HepG2 (cell line): ENCODE measurements around the gene KLHL17. TPM values are rescaled to one million over a fixed set of nuclear protein-coding genes. Genes with fewer than 3 reads are reported as not detected.

Source experiments
- ELK4 ChIP-seq: sonication (generic); formaldehyde crosslinking; IDR thresholded peaks from 2 replicates; pipeline ENCODE4 v1.9.0; 2021; ENCODE audit warnings: missing genetic modification reagents, borderline replicate concordance
- HCFC1 ChIP-seq: fragments of 150-350 bp; IDR thresholded peaks from 2 replicates; pipeline ENCODE4 v1.6.1; 2014; ENCODE audit warnings: low read depth, low read length
- HNRNPLL ChIP-seq: fragments of 200-400 bp; formaldehyde crosslinking; IDR thresholded peaks from 2 replicates; pipeline ENCODE4 v1.6.1; 2017; ENCODE audit warnings: mild to moderate bottlenecking, low read depth, low read length; ENCODE audit not compliant: poor library complexity, severe bottlenecking
- HOXA3 ChIP-seq: sonication (generic); formaldehyde crosslinking; IDR thresholded peaks from 2 replicates; pipeline ENCODE4 v1.5.0; 2020; ENCODE audit warnings: missing genetic modification reagents
- KLF15 ChIP-seq: sonication (generic); formaldehyde crosslinking; IDR thresholded peaks from 2 replicates; pipeline ENCODE4 v1.8.1; 2023; ENCODE audit warnings: borderline replicate concordance, mild to moderate bottlenecking, inconsistent platforms, missing genetic modification reagents, mixed read lengths
- KMT2B ChIP-seq: IDR thresholded peaks from 2 replicates; pipeline ENCODE4 v1.6.1; 2016; ENCODE audit warnings: missing genetic modification reagents, missing compliant biosample characterization
- PATZ1 ChIP-seq: sonication (generic); formaldehyde crosslinking; IDR thresholded peaks from 2 replicates; pipeline ENCODE4 v1.4.0; 2020; ENCODE audit warnings: missing genetic modification reagents
- REL ChIP-seq: sonication (generic); formaldehyde crosslinking; conservative IDR thresholded peaks from 2 replicates; pipeline ENCODE4 v1.8.0; 2022; ENCODE audit warnings: mild to moderate bottlenecking, missing genetic modification reagents, moderate library complexity
- SP2 ChIP-seq: sonication (generic); formaldehyde crosslinking; IDR thresholded peaks from 2 replicates; pipeline ENCODE4 v1.5.1; 2020; ENCODE audit warnings: mild to moderate bottlenecking, missing genetic modification reagents
- SRY ChIP-seq: sonication (generic); formaldehyde crosslinking; IDR thresholded peaks from 2 replicates; pipeline ENCODE4 v1.8.0; 2022; ENCODE audit warnings: mild to moderate bottlenecking, missing genetic modification reagents
- ZFX ChIP-seq: sonication (generic); formaldehyde crosslinking; IDR thresholded peaks from 2 replicates; pipeline ENCODE4 v1.4.0; 2020; ENCODE audit warnings: mild to moderate bottlenecking, low read depth, missing genetic modification reagents, moderate library complexity
- ZNF296 ChIP-seq: sonication (generic); formaldehyde crosslinking; conservative IDR thresholded peaks from 2 replicates; pipeline ENCODE4 v1.5.0; 2020; ENCODE audit warnings: mild to moderate bottlenecking, missing genetic modification reagents
- ZNF441 ChIP-seq: sonication (generic); formaldehyde crosslinking; IDR thresholded peaks from 2 replicates; pipeline ENCODE4 v1.7.0; 2021; ENCODE audit warnings: missing genetic modification reagents, borderline replicate concordance
- ZNF724P ChIP-seq: sonication (generic); formaldehyde crosslinking; IDR thresholded peaks from 2 replicates; pipeline ENCODE4 v1.8.0; 2022; ENCODE audit warnings: missing genetic modification reagents, borderline replicate concordance
- ZNF768 ChIP-seq: sonication (generic); formaldehyde crosslinking; IDR thresholded peaks from 2 replicates; pipeline ENCODE4 v1.4.0; 2020; ENCODE audit warnings: missing genetic modification reagents
- ZZZ3 ChIP-seq: sonication (generic); formaldehyde crosslinking; IDR thresholded peaks from 2 replicates; pipeline ENCODE4 v1.4.0; 2020; ENCODE audit warnings: missing genetic modification reagents, mild to moderate bottlenecking, borderline replicate concordance
- polyA plus RNA-seq, 8 experiments: library from polyadenylated mRNA; depleted of rRNA in 3 of 8; stranded (reverse) in 7 of 8; unstranded in 1 of 8; fragments of >200 nt; fragmentation: Illumina TruSeq in 4 of 8; extraction: Trizol in 4 of 8; gene quantifications; 2 replicates each; pipeline versions ENCODE4 v1.2.1 to v1.2.3, GENCODE V29; 2011 to 2016; ENCODE audit warnings: low read depth in 4 of 8, missing spikeins in 1 of 8, mixed read lengths in 1 of 8; ENCODE audit not compliant: insufficient read depth in 1 of 8
- total RNA-seq, 5 experiments: library from RNA; depleted of rRNA; stranded (reverse); fragments of >200 nt; fragmentation: Illumina TruSeq; extraction: Trizol; gene quantifications; 2 replicates each; pipeline ENCODE4 v1.2.3, GENCODE V29; 2016; ENCODE audit warnings: low read depth in 1 of 5
- TF ChIP-seq, protein P1 (sequence below): IDR thresholded peaks from 2 replicates; pipeline ENCODE4 v1.6.1; 2016; ENCODE audit warnings: missing genetic modification reagents, missing compliant biosample characterization
- TF ChIP-seq, protein P2 (sequence below): sonication (generic); formaldehyde crosslinking; IDR thresholded peaks from 2 replicates; pipeline ENCODE4 v1.5.1; 2020; ENCODE audit warnings: missing genetic modification reagents, mild to moderate bottlenecking, borderline replicate concordance

The KLHL17 gene
- total and polyA plus RNA-seq, 2 of the 13 experiments (the other 11 are each of a cell fraction or from before 2014, with no cell fraction given) = 9.3 to 24.7 TPM

DNA sequence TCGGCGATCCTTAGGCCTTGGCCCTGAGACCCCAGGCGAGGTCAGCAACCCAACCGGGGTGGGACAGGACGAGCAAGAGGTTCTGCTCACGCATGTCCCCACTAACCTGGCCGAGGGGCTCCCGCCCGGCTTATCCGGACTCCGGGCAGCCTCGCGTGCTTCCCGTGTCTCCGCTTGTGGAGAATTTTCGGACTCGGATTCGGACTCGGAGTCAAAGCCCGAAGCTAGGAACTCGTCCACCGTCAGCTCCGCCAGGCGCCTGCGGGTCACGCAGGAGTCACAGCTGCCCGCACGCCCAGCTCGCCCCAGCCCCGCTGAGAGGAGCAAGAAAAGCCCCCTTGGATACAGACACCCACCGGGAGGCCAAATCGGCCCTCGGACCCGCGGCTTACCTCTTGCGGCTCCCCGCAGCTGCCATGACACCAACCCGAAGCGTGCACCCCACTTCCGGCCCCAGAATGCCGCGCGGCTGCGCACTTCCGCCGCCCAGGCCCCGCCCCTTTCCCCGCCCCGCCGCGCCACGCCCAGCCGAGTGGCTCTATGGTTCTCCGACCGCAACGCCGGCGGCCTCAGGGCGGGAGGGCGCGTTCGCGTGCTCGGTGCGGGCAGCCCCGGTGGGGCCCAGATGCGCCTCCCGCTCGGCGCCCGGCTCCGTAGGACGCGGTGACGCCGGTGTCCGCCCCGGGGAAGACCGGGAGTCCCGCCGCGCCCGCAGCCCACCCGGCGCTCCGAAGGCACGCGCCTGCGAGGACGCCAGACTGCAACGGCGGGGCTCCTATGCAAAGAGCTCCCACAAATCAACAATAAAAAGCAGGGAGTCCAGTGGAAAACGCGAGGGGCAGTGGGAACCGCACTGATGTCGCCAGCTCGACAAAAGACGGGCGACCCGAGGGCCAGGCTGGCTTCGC, 1.3 kb upstream of the KLHL17 start, which contains the start of gene NOC2L (continued):
- TF ChIP-seq, protein P1, sequence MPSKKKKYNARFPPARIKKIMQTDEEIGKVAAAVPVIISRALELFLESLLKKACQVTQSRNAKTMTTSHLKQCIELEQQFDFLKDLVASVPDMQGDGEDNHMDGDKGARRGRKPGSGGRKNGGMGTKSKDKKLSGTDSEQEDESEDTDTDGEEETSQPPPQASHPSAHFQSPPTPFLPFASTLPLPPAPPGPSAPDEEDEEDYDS (CRISPR knock-in tag) = no peak
- TF ChIP-seq KMT2B (CRISPR knock-in tag) = 0 out of 2 replicates have a peak, but pooled peaks have one; percentile 57
- TF ChIP-seq ELK4 (CRISPR knock-in tag) = 0 out of 2 replicates have a peak, but pooled peaks have one; percentile 51
- no peak for TF ChIP-seq ZZZ3 (CRISPR knock-in tag)
- peak; percentile 79 for TF ChIP-seq HOXA3 (CRISPR knock-in tag)
- peak; percentile 53; the same call in 1 of the 2 replicates for TF ChIP-seq ZNF441 (CRISPR knock-in tag)
- peak; percentile 70 for TF ChIP-seq SP2 (CRISPR knock-in tag)
- no peak for TF ChIP-seq ZNF768
- TF ChIP-seq HCFC1 = peak; percentile 45; the same call in 1 of the 2 replicates
- TF ChIP-seq KLF15 (CRISPR knock-in tag) = no peak
- no peak; the same call in 1 of the 2 replicates for TF ChIP-seq SRY
- peak; percentile 77 for TF ChIP-seq REL (CRISPR knock-in tag)
- TF ChIP-seq ZFX = peak; percentile 83
- TF ChIP-seq, protein P2, sequence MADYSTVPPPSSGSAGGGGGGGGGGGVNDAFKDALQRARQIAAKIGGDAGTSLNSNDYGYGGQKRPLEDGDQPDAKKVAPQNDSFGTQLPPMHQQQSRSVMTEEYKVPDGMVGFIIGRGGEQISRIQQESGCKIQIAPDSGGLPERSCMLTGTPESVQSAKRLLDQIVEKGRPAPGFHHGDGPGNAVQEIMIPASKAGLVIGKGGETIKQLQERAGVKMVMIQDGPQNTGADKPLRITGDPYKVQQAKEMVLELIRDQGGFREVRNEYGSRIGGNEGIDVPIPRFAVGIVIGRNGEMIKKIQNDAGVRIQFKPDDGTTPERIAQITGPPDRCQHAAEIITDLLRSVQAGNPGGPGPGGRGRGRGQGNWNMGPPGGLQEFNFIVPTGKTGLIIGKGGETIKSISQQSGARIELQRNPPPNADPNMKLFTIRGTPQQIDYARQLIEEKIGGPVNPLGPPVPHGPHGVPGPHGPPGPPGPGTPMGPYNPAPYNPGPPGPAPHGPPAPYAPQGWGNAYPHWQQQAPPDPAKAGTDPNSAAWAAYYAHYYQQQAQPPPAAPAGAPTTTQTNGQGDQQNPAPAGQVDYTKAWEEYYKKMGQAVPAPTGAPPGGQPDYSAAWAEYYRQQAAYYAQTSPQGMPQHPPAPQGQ (CRISPR knock-in tag) = no peak
- peak; percentile 25; the same call in 1 of the 2 replicates for TF ChIP-seq ZNF724P
- TF ChIP-seq PATZ1 (CRISPR knock-in tag) = peak; percentile 69
- TF ChIP-seq HNRNPLL = no peak
- TF ChIP-seq ZNF296 = no peak
